ENCODE data around the gene LMX1A.

GRCh38 chr1:165317612-165318011 lies 38.9 kb downstream of the LMX1A start:
- TF ChIP-seq CTCF (IDR thresholded peaks at IDR 0.05) (no peak), POLR2A (IDR thresholded peaks at IDR 0.05) (no peak)
